ENCODE data around the gene PARP6.

GRCh38 chr15:72315706-72316370, 43.5 kb upstream of the PARP6 start:
- TF ChIP-seq POLR2AphosphoS5 (IDR thresholded peaks at IDR 0.05; ENCODE audit: low read depth, low read length) (no peak), TAF1 (IDR thresholded peaks at IDR 0.05; ENCODE audit: low read depth, low read length) (no peak), POU2F2 (IDR thresholded peaks at IDR 0.05; ENCODE audit: low read depth, low read length) (no peak)
